ENCODE measurements around the gene SFT2D1.

- TF ChIP-seq CTCF (IDR thresholded peaks at IDR 0.05 in 2 of 3, conservative IDR thresholded peaks at IDR 0.05 in 1 of 3; ENCODE audit: insufficient read depth in 2 of 3, low read depth in 1 of 3, low read length in 3 of 3) (no peak), NFIC (IDR thresholded peaks at IDR 0.05) (no peak), E2F3 (CRISPR knock-in tag; IDR thresholded peaks at IDR 0.05) (no peak), ZNF263 (CRISPR knock-in tag; IDR thresholded peaks at IDR 0.05; ENCODE audit: borderline replicate concordance) (no peak)
Measured at GRCh38 chr6:166306378-166307081, 35.8 kb downstream of the SFT2D1 start.
